SK-N-SH (cell line): ENCODE results near the gene TRIM29.

ENCODE experiments used
- EP300 ChIP-seq, 2 experiments: IDR thresholded peaks; 2 replicates each; pipeline versions ENCODE4 v1.4.0 to v1.6.1; 2012; ENCODE audit warnings: borderline replicate concordance in 1 of 2, low read depth in 1 of 2, low read length in 1 of 2
- FOXM1 ChIP-seq: IDR thresholded peaks from 2 replicates; pipeline ENCODE4 v1.4.0; 2012; ENCODE audit warnings: low read depth, mild to moderate bottlenecking
- GABPA ChIP-seq: IDR thresholded peaks from 2 replicates; pipeline ENCODE4 v1.4.0; 2012; ENCODE audit warnings: low read depth, mild to moderate bottlenecking
- MEF2A ChIP-seq: IDR thresholded peaks from 2 replicates; pipeline ENCODE4 v1.4.0; 2012; ENCODE audit warnings: low read depth, borderline replicate concordance
- PBX3 ChIP-seq: IDR thresholded peaks from 2 replicates; pipeline ENCODE4; 2012
- ZBTB33 ChIP-seq: IDR thresholded peaks from 2 replicates; pipeline ENCODE4 v1.4.0; 2012; ENCODE audit warnings: low read depth, borderline replicate concordance
- TF ChIP-seq, protein P1 (sequence below): fragments of 200-600 bp; sonication (generic); IDR thresholded peaks from 2 replicates; pipeline ENCODE4 v1.6.1; 2017; ENCODE audit warnings: antibody characterized with exemption, mild to moderate bottlenecking, moderate library complexity
- TF ChIP-seq, protein P2 (sequence below): IDR thresholded peaks from 2 replicates; pipeline ENCODE4 v1.4.0; 2012; ENCODE audit warnings: low read depth

DNA sequence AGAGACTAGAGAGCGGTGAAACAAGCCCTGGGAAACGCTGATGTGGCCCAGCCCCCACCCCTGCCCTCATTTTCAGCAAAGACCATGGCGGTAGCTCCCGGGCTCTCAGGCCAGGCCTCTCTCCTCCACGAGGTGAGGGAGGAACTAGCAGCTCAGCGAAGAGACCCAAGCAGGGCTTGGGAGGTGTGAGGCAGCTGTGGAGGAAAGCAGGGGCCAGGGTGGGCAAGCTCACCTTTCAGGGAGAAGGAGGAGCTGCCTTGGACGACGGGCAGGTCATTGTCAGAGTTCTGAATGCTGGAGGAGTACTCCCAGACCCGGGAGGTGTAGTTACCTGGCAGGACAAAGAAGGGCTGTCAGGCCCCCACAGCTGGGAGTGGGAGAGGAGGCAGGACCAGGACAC is 19.9 kb downstream of the TRIM29 start:
- no peak for TF ChIP-seq GABPA
- TF ChIP-seq, protein P1, sequence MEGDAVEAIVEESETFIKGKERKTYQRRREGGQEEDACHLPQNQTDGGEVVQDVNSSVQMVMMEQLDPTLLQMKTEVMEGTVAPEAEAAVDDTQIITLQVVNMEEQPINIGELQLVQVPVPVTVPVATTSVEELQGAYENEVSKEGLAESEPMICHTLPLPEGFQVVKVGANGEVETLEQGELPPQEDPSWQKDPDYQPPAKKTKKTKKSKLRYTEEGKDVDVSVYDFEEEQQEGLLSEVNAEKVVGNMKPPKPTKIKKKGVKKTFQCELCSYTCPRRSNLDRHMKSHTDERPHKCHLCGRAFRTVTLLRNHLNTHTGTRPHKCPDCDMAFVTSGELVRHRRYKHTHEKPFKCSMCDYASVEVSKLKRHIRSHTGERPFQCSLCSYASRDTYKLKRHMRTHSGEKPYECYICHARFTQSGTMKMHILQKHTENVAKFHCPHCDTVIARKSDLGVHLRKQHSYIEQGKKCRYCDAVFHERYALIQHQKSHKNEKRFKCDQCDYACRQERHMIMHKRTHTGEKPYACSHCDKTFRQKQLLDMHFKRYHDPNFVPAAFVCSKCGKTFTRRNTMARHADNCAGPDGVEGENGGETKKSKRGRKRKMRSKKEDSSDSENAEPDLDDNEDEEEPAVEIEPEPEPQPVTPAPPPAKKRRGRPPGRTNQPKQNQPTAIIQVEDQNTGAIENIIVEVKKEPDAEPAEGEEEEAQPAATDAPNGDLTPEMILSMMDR = no peak
- no peak for TF ChIP-seq FOXM1
- TF ChIP-seq EP300 (IDR thresholded peaks at IDR 0.05; ENCODE audit: borderline replicate concordance in 1 of 2, low read depth in 1 of 2, low read length in 1 of 2) = no peak
- no peak for TF ChIP-seq ZBTB33
- no peak for TF ChIP-seq MEF2A
- TF ChIP-seq, protein P2, sequence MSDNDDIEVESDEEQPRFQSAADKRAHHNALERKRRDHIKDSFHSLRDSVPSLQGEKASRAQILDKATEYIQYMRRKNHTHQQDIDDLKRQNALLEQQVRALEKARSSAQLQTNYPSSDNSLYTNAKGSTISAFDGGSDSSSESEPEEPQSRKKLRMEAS = no peak
- no peak for TF ChIP-seq PBX3
